Measurements from ENCODE around the gene CNOT1.

The CNOT1 gene

GRCh38 chr16:58515125-58515870 lies 114.3 kb downstream of the CNOT1 start, which contains the start of gene SETD6:
SETD6 (plus strand) TSS chr16:58515517; CDS start chr16:58515538, 21 bp downstream.
- DNase-seq = peak; percentile 26

GRCh38 chr16:58513874-58514273 lies 115.8 kb downstream of the CNOT1 start:
- DNase-seq = no peak

GRCh38 chr16:58511933-58512815 lies 117.5 kb downstream of the CNOT1 start:
- DNase-seq = peak; percentile 33

GRCh38 chr16:58510776-58511628 lies 118.6 kb downstream of the CNOT1 start:
- DNase-seq = no peak

GRCh38 chr16:58510097-58510775 lies 119.4 kb downstream of the CNOT1 start:
- no peak for DNase-seq

GRCh38 chr16:58509256-58510096 lies 120.2 kb downstream of the CNOT1 start:
- no peak for DNase-seq

- DNase-seq = no peak
These were observed 120.9 kb downstream of the CNOT1 start for GRCh38 chr16:58508671-58509251.

GRCh38 chr16:58507963-58508670 lies 121.5 kb downstream of the CNOT1 start:
- DNase-seq = no peak

- DNase-seq = no peak
These were observed 122.2 kb downstream of the CNOT1 start for GRCh38 chr16:58507195-58507962.

GRCh38 chr16:58506241-58507194 lies 123.1 kb downstream of the CNOT1 start:
- no peak for DNase-seq

GRCh38 chr16:58503863-58504688 lies 125.5 kb downstream of the CNOT1 start:
- no peak for DNase-seq

- no peak for DNase-seq
These were observed 126.3 kb downstream of the CNOT1 start for GRCh38 chr16:58503166-58503862.

- no peak for DNase-seq
These were observed 127.3 kb downstream of the CNOT1 start for GRCh38 chr16:58502217-58502921.

GRCh38 chr16:58501242-58502131 lies 128.1 kb downstream of the CNOT1 start:
- no peak for DNase-seq

Measured in NCI-H1694 (cell line).